Fibroblast of the aortic adventitia (primary cell): ENCODE data around the gene SLC22A16. TPM values are rescaled to one million over a fixed set of nuclear protein-coding genes. Genes with fewer than 3 reads are reported as not detected.

ENCODE experiments used
- DNase-seq: peaks from one replicate; pipeline ENCODE4 v3.0.0-alpha.2; 2010; ENCODE audit warnings: low read depth
- H3K4me3 ChIP-seq: 2 replicates; pipeline ENCODE4 v1.5.1; 2011; ENCODE audit warnings: low read depth, mild to moderate bottlenecking, control low read depth, low read length, moderate library complexity
- total RNA-seq: library from RNA; depleted of rRNA; stranded (reverse); fragments of >200 nt; gene quantifications from 2 replicates; pipeline ENCODE4 v1.2.3, GENCODE V29; 2012; ENCODE audit warnings: low replicate concordance
- TF ChIP-seq, protein P1 (sequence below): IDR thresholded peaks from 2 replicates; pipeline ENCODE4 v1.5.1; 2011; ENCODE audit warnings: mild to moderate bottlenecking, low read length, control low read depth, inconsistent platforms; ENCODE audit not compliant: insufficient read depth

SLC22A16 gene
- total RNA-seq, 1 donor: 0.09 TPM

GRCh38 chr6:110389689-110390382, 86.6 kb downstream of the SLC22A16 start:
- TF ChIP-seq, protein P1, sequence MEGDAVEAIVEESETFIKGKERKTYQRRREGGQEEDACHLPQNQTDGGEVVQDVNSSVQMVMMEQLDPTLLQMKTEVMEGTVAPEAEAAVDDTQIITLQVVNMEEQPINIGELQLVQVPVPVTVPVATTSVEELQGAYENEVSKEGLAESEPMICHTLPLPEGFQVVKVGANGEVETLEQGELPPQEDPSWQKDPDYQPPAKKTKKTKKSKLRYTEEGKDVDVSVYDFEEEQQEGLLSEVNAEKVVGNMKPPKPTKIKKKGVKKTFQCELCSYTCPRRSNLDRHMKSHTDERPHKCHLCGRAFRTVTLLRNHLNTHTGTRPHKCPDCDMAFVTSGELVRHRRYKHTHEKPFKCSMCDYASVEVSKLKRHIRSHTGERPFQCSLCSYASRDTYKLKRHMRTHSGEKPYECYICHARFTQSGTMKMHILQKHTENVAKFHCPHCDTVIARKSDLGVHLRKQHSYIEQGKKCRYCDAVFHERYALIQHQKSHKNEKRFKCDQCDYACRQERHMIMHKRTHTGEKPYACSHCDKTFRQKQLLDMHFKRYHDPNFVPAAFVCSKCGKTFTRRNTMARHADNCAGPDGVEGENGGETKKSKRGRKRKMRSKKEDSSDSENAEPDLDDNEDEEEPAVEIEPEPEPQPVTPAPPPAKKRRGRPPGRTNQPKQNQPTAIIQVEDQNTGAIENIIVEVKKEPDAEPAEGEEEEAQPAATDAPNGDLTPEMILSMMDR: no peak
- DNase-seq: no peak
- no peak overlapping the region for H3K4me3 ChIP-seq

GRCh38 chr6:110387986-110388385, 88.4 kb downstream of the SLC22A16 start:
- no peak overlapping the region for H3K4me3 ChIP-seq
- no peak for DNase-seq
- TF ChIP-seq, protein P1: no peak

DNA sequence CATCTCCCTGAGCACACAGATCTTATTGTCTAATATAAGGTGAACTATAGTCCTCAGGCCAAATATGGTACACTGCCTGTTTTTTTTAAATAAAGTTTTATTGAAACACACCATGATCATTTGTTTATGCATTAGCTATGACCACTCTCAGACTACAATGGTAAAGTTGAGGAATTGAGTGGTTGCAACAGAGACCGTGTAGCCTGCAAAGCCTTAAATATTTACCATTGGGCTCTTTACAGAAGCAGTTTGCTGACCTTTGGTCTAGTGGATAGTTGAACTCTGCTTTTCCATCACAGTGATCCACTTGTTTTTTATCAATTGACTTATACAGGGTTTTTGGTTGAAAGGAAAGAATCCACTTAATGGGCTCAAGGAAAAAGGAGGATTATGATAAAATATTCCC, 91.0 kb downstream of the SLC22A16 start:
- no peak for DNase-seq
- H3K4me3 ChIP-seq: no peak overlapping the region

GRCh38 chr6:110378552-110378951, 97.9 kb downstream of the SLC22A16 start:
- no peak for DNase-seq
- no peak overlapping the region for H3K4me3 ChIP-seq
- TF ChIP-seq, protein P1: no peak

More for the DNA sequence above, 91.0 kb downstream of the SLC22A16 start:
- TF ChIP-seq, protein P1: no peak

Other genes with a start within 250 kb of the SLC22A16 start
- gene METTL24, start 118.3 kb downstream of the SLC22A16 start, total RNA-seq: 0.09 and 0.16 TPM in 2 replicates
- 1.3 and 2.3 TPM in 2 replicates for gene DDO, start 61.0 kb downstream of the SLC22A16 start, total RNA-seq